RWPE2 (cell line): ENCODE results near the gene GIT2.
A peak's percentile ranks its signal among the peaks of the same experiment; 100 is the strongest.
"Not testable (repeated sequence)": the region's sequence is repeated elsewhere in the genome, so short reads cannot be mapped to it uniquely, and the experiment has no call there.

Source experiments
- ATAC-seq: fragments of 200-7000 bp; cut with Tn5 transposase; 3 replicates; pipeline ENCODE4 v1.9.1; 2021; ENCODE audit warnings: low read depth
- DNase-seq: peaks from one replicate; pipeline ENCODE4 v3.0.0-alpha.2; 2020; ENCODE audit warnings: low spot score
- H3K27ac ChIP-seq: fragments of 450-650 bp; 2 replicates; pipeline ENCODE4 v1.5.1; 2017; ENCODE audit warnings: mild to moderate bottlenecking; ENCODE audit not compliant: poor library complexity, severe bottlenecking
- H3K27me3 ChIP-seq: fragments of 250-450 bp; sonication (Bioruptor Pico); 2 replicates; pipeline ENCODE4 v1.5.1; 2021; ENCODE audit warnings: mild to moderate bottlenecking, moderate library complexity; ENCODE audit not compliant: insufficient read depth, poor library complexity, severe bottlenecking
- H3K36me3 ChIP-seq: fragments of 250-450 bp; sonication (Bioruptor Pico); 2 replicates; pipeline ENCODE4 v1.5.1; 2020; ENCODE audit warnings: low read depth, mild to moderate bottlenecking, moderate library complexity
- H3K4me1 ChIP-seq: fragments of 250-450 bp; sonication (Bioruptor Pico); 2 replicates; pipeline ENCODE4 v1.5.1; 2021; ENCODE audit warnings: mild to moderate bottlenecking, moderate library complexity; ENCODE audit not compliant: insufficient read depth, poor library complexity, severe bottlenecking
- H3K4me3 ChIP-seq: fragments of 250-450 bp; sonication (Bioruptor Pico); 2 replicates; pipeline ENCODE4 v1.5.1; 2021; ENCODE audit warnings: mild to moderate bottlenecking, moderate library complexity; ENCODE audit not compliant: severe bottlenecking
- H3K9me3 ChIP-seq: fragments of 250-450 bp; sonication (Bioruptor Pico); 2 replicates; pipeline ENCODE4 v1.5.1; 2021; ENCODE audit warnings: mild to moderate bottlenecking, moderate library complexity; ENCODE audit not compliant: severe bottlenecking
- CTCF ChIP-seq: fragments of 450-650 bp; IDR thresholded peaks from one replicate; pipeline ENCODE4 v1.5.1; 2017; ENCODE audit warnings: mild to moderate bottlenecking, moderate library complexity; ENCODE audit not compliant: poor library complexity, severe bottlenecking

Gene GIT2

GRCh38 chr12:109930028-109930800, 66.0 kb downstream of the GIT2 start:
- no peak overlapping the region for H3K4me3 ChIP-seq
- TF ChIP-seq CTCF = no peak
- ATAC-seq = no peak
- H3K36me3 ChIP-seq = peaks cover 29% of the 10 kb centered on the region
- no peaks in the 10 kb centered on the region for H3K9me3 ChIP-seq
- no peak for DNase-seq
- H3K27ac ChIP-seq = no peak overlapping the region
- H3K27me3 ChIP-seq = no peaks in the 10 kb centered on the region
- no peaks in the 10 kb centered on the region for H3K4me1 ChIP-seq

DNA sequence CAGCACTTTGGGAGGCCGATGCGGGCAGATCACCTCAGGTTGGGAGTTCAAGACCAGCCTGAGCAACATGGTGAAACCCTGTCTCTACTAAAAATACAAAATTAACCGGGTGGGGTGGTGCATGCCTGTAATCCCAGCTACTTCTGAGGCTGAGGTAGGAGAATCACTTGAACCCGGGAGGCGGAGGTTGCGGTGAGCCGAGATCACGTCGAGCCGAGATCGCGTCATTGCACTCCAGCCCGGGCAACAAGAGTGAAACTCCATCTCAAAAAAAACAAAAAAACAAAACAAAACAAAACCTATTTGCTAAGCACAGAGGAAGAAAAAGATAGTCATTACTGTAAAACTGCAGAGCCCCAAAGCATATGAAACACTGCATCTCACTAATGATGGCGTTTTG, 66.8 kb downstream of the GIT2 start:
- H3K27me3 ChIP-seq, DNase-seq, H3K4me3 ChIP-seq, ATAC-seq, H3K4me1 ChIP-seq, H3K9me3 ChIP-seq, H3K27ac ChIP-seq: not testable (repeated sequence)
- H3K36me3 ChIP-seq = peaks cover 27% of the 10 kb centered on the region

- Histone ChIP-seq H3K9me3 (no peaks in the 10 kb centered on the region), H3K36me3 (peaks cover 15% of the 10 kb centered on the region), H3K27ac (no peak overlapping the region), H3K4me3 (no peak overlapping the region), H3K4me1 (no peaks in the 10 kb centered on the region), H3K27me3 (no peaks in the 10 kb centered on the region)
- TF ChIP-seq CTCF = no peak
- DNase-seq = no peak
- ATAC-seq = no peak
These were observed 68.0 kb downstream of the GIT2 start for GRCh38 chr12:109928058-109928656.

DNA sequence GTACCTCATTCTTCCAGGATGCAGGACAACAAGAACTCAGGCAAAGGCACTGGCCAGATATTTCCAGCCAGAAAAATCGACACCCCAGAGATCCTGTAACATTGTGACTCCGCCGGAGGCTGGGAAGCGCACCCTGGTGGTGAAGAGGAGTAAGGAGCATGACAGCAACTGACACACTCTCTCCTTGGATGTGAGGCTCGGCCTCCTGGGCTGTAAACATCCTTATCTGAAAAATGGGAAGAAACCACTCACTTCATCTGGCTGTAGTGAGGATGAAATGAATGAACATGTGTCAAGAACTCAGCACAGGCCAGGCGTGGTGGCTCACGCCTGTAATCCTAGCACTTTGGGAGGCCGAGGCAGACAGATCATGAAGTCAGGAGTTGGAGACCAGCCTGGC, 68.5 kb downstream of the GIT2 start:
- ATAC-seq = peak; percentile 63
- Histone ChIP-seq H3K4me3 (no peak overlapping the region), H3K27me3 (no peaks in the 10 kb centered on the region), H3K27ac (no peak overlapping the region), H3K4me1 (no peaks in the 10 kb centered on the region), H3K9me3 (no peaks in the 10 kb centered on the region), H3K36me3 (peaks cover 10% of the 10 kb centered on the region)
- no peak for DNase-seq
- TF ChIP-seq CTCF = peak; percentile 75

DNA sequence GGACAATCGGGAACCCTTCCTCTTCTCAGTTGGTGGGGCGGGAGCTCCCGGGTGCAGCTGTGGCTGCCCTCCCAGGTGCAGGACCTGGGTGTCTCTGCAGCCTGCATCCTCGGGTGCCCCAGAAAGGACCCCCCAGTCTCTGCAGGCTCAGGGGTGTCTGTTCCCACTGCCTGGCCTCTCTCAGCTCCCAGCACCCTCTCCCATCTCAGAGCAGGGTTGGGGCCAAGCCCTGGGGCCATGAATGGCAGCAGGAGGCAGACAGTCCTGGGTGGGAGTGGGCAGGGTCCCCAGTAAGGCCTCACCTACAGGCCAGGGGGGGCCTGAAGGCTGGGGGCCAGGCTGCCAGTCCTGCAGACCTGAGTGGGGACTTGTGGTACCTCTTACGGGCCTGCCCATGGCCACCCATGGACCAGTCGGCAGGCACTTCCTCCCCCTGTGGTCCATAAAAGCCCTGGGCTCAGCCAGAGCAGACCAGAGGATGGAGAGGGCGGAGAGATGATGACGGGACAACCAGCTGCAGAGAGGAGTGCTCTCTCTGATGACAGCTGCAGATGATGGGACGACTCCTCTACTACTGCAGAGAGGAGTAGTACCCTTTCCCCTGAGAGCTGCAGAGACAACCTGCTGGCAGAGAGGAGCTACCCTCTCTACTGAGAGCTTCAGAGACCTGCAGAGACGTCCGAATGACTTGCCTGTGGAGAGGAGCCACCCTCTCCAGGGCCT, 69.5 kb downstream of the GIT2 start:
- Histone ChIP-seq H3K27me3 (no peaks in the 10 kb centered on the region), H3K9me3 (no peaks in the 10 kb centered on the region), H3K27ac (no peak overlapping the region), H3K4me3 (no peak overlapping the region), H3K36me3 (0 out of 2 replicates have a peak, but pooled peaks cover 3% of the 10 kb centered on the region), H3K4me1 (no peaks in the 10 kb centered on the region)
- TF ChIP-seq CTCF = no peak
- ATAC-seq = no peak
- no peak for DNase-seq
